ENCODE results near the gene BOLA2B. TPM values are rescaled to one million over a fixed set of nuclear protein-coding genes. Genes with fewer than 3 reads are reported as not detected.
"Not testable (repeated sequence)": the region's sequence is repeated elsewhere in the genome, so short reads cannot be mapped to it uniquely, and the experiment has no call there.

BOLA2B gene
- total and polyA plus RNA-seq, 2 of the 4 experiments (the other 2 are of a cell fraction), result 121 to 301 TPM

DNA sequence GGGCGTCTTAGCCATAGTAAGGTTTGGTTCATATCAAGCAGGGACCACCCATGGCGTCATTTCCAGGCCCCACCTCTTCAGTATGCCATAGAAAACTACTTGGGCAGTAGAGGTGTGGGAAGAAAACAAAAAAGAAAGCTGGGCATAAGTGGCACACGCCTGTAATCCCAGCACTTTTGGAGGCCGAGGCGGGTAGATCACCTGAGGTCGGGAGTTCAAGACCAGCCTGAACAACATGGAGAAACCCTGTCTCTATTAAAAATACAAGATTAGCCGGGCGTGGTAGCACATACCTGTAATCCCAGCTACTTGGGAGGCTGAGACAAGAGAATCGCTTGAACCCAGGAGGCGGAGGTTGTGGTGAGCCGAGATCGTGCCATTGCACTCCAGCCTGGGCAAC, 2.3 kb downstream of the BOLA2B start:
- H3K79me1 ChIP-seq (ENCODE audit: low read depth in 1 of 2, low read length in 2 of 2); BruUV-seq (replicated peaks); dilution Hi-C loops (cut with HindIII; ENCODE audit: low sequenced_read_pairs, unreplicated experiment); POLR2A ChIA-PET (ENCODE audit: unreplicated experiment); H3K56ac ChIP-seq (ENCODE audit: extremely low read depth, insufficient read depth, low read length); H2BK15ac ChIP-seq (ENCODE audit: low read depth, low read length); H4K5ac ChIP-seq (ENCODE audit: low read depth, low read length); H2AK9ac ChIP-seq (replicated peaks; ENCODE audit: low read depth, low read length, poor library complexity); H3K4me3 ChIP-seq (ENCODE audit: insufficient read depth, low read depth, low read length); H4K91ac ChIP-seq (ENCODE audit: insufficient read depth, low read depth, low read length); H3K27ac ChIP-seq (ENCODE audit: insufficient read depth, low read length); ATAC-seq (ENCODE audit: low read depth); H2BK20ac ChIP-seq (ENCODE audit: low read depth, low read length); H4K8ac ChIP-seq (ENCODE audit: low read depth in 2 of 2, low read length in 2 of 2); H3K9me1 ChIP-seq (ENCODE audit: insufficient read depth, low read length); H2BK120ac ChIP-seq (ENCODE audit: low read depth, low read length); H4K20me1 ChIP-seq (ENCODE audit: insufficient read depth, low read length); H3K23ac ChIP-seq (ENCODE audit: low read depth, low read length); H3K27me3 ChIP-seq (ENCODE audit: control insufficient read depth, insufficient read depth, low read length); DNase-seq; H3K36me3 ChIP-seq (ENCODE audit: control insufficient read depth, insufficient read depth, low read length); H2AFZ ChIP-seq (replicated peaks; ENCODE audit: low read length, poor library complexity); H2BK5ac ChIP-seq (ENCODE audit: low read depth, low read length, poor library complexity, severe bottlenecking); intact Hi-C loops (cut with micrococcal nuclease); H2AK5ac ChIP-seq (ENCODE audit: low read depth, low read length); H3K4me2 ChIP-seq (ENCODE audit: low read depth, low read length); H3K9ac ChIP-seq (ENCODE audit: low read depth, low read length); H3K9me3 ChIP-seq (ENCODE audit: control insufficient read depth, insufficient read depth, low read length); H3K4ac ChIP-seq (ENCODE audit: low read depth, low read length); H3K18ac ChIP-seq (ENCODE audit: low read depth, low read length); CTCF ChIA-PET; H3K4me1 ChIP-seq (ENCODE audit: control insufficient read depth, insufficient read depth, low read length); H3K14ac ChIP-seq (replicated peaks; ENCODE audit: low read depth, low read length): not testable (repeated sequence)
- in situ Hi-C loops (cut with MboI; ENCODE audit: low sequenced_read_pairs), result loop anchor here (25.0 kb wide), 1 partner anchor 221 kb away; the partner anchor contains the start of gene ZNF771
- no CpG with 5 or more reads among the region's 12 CpGs for WGBS, 2 experiments (ENCODE audit: extremely low coverage in 2 of 2, insufficient read length in 1 of 2)

Measured in IMR-90 (cell line).